22Rv1 (cell line): ENCODE measurements around the gene GAA.

ENCODE experiments used
- H3K27ac ChIP-seq: fragments of 450-650 bp; 2 replicates; pipeline ENCODE4 v1.5.1; 2017
- ZFX ChIP-seq: fragments of 450-650 bp; IDR thresholded peaks from 2 replicates; pipeline ENCODE4 v1.6.1; 2017; ENCODE audit warnings: antibody characterized with exemption, borderline replicate concordance
- TF ChIP-seq, protein P1 (sequence below): fragments of 450-650 bp; IDR thresholded peaks from 2 replicates; pipeline ENCODE4 v1.5.1; 2017; ENCODE audit warnings: mild to moderate bottlenecking

GAA gene

DNA sequence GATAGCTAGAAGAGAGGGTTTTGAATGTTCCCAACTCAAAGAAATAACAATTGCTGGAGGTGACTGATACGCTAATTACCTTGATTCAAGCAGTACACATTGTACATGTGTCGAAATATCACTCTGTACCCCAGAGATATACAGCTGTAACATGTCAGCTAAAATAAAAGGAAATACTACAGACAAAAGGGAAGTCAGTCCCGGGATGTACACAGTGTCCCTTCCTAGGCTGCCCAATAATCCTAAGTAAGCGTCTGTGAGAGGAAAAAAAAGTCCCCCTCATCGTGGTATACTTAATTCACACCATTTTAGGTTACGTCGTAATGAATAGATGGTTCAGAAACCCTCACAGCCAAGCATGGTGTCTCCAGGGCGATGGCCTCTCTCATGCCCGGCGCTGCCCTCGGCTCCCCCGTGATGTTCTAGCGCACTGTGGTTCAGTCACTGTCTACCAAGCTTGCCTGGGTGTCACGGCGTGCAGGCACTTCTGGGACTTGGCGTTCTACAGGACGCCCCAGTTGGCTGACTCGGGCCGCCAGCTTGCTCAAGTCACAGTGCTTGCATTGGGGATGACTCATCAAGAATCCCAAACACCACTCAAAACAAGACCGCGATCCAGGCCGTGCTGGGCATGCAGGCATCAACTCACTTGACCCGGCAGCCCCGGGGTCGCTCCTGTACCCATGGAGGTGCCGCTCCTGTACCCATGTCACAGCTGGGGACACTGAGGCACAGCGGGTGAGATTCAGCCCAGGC is 37.4 kb upstream of the GAA start:
- TF ChIP-seq ZFX: no peak
- TF ChIP-seq, protein P1, sequence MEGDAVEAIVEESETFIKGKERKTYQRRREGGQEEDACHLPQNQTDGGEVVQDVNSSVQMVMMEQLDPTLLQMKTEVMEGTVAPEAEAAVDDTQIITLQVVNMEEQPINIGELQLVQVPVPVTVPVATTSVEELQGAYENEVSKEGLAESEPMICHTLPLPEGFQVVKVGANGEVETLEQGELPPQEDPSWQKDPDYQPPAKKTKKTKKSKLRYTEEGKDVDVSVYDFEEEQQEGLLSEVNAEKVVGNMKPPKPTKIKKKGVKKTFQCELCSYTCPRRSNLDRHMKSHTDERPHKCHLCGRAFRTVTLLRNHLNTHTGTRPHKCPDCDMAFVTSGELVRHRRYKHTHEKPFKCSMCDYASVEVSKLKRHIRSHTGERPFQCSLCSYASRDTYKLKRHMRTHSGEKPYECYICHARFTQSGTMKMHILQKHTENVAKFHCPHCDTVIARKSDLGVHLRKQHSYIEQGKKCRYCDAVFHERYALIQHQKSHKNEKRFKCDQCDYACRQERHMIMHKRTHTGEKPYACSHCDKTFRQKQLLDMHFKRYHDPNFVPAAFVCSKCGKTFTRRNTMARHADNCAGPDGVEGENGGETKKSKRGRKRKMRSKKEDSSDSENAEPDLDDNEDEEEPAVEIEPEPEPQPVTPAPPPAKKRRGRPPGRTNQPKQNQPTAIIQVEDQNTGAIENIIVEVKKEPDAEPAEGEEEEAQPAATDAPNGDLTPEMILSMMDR: no peak
- no peak overlapping the region for H3K27ac ChIP-seq

GRCh38 chr17:80064696-80065095 is 36.7 kb upstream of the GAA start:
- TF ChIP-seq, protein P1: no peak
- TF ChIP-seq ZFX: no peak
- H3K27ac ChIP-seq: no peak overlapping the region

DNA sequence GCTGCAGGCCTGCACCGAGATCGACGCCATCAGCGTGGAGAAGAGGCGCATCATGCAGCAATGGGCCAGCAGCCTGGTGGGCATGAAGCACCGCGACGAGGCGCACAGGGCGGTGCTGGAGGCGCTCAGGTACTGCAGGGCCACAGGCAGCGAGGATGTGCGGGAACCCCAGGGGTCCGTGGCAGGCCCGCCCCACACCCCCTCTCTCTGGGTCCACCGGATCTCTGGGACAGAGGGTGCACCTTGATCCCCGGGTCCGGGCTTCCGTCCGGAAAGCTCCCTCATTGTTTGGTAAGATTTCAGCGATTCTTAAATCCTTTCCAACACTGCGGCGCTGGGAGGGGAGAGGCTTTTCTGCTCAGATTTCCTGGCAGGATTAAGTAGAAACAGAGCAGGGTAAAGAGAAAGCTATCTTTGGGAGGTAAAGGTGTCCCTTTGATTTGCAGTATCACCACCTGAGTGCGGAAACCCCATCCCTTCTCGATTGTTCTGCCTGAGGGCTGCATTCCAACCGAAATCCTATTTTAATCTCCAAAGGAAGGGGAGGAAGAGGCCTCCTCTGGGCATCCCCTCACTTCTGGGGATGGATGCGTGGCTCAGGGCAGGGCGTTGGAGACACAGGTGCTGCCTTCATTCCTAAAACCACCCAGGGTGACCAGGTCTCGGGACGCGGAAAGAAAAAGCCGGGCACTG is 35.8 kb upstream of the GAA start:
- no peak overlapping the region for H3K27ac ChIP-seq

DNA sequence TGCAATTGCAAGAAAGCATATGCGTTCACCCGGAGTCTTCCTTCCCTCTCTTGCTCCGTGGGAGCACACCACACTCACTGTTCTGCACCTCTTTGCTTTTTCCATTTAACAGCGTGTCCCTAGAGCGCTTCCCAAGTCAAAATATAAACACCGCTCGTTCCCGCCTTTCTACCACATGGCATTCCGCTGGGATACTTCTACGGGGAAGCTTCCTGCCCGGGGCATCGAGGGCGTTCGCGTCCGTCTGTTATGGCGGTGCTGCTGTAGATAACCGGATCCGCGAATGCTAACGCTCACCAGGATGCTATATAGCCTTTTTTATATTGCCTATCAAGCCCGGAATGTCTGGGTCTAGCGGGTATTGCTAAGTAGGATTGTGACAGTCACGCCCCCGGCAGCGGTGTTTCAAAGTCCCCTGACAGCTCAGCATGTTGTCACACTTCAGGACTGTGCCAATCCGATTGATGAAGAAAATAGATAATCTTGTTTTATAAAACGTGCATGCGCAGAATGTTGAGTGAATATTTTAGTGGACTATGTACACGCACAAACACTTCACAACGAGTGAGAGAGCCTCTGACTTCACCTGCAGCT is 33.9 kb upstream of the GAA start:
- no peak overlapping the region for H3K27ac ChIP-seq
- TF ChIP-seq, protein P1: no peak
- no peak for TF ChIP-seq ZFX

More for the DNA sequence above, 35.8 kb upstream of the GAA start:
- TF ChIP-seq ZFX: no peak
- TF ChIP-seq, protein P1: no peak

- TF ChIP-seq, protein P1: no peak
- no peak overlapping the region for H3K27ac ChIP-seq
Measured at GRCh38 chr17:80068301-80069222, 32.8 kb upstream of the GAA start.

DNA sequence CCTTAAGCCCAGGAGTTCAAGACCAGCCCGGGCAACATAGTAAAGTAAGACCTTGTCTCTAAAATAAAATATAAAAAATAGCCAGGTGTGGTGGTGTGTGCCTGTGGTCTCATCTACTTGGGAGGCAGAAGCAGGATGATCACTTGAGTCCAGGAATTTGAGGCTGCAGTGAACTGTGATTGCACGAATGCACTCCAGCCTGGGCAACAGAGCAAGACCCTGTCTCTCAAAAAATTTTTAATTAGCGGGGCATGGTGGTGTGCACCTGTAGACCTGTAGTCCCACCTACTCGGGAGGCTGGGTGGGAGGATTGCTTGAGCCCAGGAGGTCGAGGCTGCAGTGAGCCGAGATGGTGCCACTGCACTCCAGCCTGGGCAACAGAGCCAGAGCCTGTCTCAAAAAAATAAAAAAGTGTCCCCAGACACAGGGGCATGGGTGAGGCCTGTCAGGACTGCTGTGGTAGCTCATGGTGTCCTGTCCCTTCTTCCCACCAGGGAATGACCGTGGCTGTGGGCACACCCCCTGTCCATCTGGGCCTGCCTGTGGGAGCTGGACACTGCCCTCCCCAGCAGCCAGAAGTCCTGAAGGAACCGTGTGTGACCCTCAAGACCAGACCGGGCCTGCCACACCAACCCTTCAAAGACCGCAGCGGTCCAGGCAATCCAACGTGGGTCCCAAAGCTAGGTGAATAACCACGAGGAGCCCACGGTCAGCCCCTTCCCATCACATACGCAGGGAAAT is 30.8 kb upstream of the GAA start:
- TF ChIP-seq ZFX: no peak
- TF ChIP-seq, protein P1: no peak
- H3K27ac ChIP-seq: no peak overlapping the region
